GM04504 (cell line): Measurements from ENCODE around the gene DSP.

Experiments
- DNase-seq: peaks from one replicate; pipeline ENCODE4 v3.0.0-alpha.2; 2012; ENCODE audit warnings: low read depth

Gene DSP

GRCh38 chr6:7559651-7560385, 18.3 kb downstream of the DSP start:
- DNase-seq = no peak

GRCh38 chr6:7561153-7561964, 19.9 kb downstream of the DSP start:
- no peak for DNase-seq

DNA sequence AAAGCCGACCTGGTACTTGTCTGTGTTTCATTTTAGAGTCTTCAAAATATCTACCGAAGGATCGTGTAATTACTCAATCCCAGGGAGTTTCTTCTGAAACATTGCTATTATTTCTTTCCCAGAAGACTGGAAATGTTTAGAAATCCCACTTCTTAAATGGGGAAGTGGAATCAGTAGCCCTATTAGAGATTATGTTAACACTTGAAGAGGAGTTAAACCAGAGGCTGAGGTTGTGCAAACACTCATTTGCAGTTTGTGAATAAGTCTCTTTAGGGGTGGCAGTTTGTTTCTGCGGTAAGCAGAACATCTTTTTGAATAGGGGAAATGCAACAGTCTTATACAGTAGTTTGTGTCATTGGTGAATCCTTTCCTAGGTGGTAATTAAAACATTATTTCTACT, 21.3 kb downstream of the DSP start:
- no peak for DNase-seq

DNA sequence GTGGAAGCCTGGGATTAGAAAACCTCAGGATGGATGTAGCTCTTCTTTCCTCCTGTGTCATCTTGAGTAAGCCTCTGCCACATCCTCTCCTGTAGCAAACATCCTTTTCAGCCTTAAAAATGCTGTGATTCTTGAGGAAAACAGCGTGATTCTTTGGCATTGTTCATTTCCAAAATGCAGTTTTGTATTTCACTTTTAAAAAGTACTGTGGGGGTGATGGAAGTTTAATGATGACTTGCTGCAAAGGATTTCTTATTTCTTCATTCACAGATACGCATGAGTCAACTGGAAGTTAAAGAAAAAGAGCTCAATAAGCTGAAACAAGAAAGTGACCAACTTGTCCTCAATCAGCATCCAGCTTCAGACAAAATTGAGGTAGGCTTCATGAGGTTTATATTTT, 24.6 kb downstream of the DSP start:
- DNase-seq = no peak

GRCh38 chr6:7566617-7567173, 25.2 kb downstream of the DSP start:
- no peak for DNase-seq

DNA sequence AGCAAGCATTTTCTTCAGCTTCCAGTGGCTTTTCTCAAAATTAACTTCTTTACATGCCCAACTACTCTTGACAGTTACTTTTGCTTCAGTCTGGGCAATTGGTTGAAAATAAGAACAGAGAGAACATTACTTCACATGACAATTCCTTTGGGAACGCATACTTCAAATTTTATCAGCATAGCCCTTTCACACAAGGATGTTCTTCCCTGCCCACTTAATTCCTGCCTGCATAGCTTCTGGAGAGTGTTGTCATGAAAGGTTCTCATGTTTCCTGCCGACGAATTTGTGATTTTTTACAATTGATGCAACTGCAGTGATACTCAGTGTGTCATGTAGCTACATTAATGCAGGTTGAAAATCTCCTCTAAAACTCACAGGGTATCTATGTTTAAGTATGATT, 26.6 kb downstream of the DSP start:
- peak; percentile 50 for DNase-seq

GRCh38 chr6:7569082-7569481, 27.6 kb downstream of the DSP start:
- no peak for DNase-seq

DNA sequence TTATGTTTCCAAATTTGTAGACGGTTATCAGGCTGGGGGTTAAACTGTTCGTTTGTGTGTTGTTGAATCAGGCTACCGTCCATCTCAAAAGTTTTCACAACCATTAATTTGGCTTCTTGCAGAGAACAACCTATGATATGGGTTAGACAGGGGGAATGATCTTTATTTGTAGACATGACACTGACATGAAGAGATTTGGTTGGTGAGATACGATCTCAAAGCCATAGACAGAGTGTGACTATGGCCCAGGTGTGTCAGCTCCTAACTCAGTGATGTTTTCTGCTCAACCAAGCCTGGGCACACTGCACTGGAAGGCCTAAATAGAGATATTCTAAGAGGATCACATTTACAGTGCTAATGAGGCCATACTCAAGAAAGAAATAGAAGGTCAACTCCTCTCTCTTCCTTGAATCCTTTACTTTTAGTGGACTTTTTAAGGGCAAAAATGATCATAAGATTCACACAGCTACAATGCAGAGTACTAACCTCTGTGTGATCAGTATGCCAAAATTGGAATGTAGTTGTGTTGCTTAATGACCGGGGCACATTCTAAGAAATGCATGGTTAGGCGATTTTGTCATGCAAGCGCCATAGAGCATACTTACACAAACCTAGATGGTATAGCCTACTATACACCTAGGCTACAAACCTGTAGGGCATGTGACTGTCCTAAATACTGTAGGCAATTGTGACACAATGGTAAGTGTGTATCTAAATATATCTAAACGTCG, 30.9 kb downstream of the DSP start:
- DNase-seq = no peak

DNA sequence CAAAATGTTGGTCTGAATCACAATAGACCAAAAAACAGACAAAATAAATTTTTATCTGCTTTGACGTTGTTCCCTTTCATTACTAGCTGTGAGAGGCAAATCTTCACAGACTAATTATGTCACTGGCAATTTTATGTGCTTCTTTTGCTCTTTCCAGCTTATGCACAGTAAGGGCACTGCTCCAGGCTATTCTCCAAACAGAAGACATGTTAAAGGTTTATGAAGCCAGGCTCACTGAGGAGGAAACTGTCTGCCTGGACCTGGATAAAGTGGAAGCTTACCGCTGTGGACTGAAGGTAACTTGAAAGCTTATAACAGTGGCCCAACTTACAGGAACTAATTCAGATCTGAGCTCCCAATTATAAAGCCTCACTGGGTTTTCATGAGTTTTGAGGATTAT, 33.0 kb downstream of the DSP start:
- no peak for DNase-seq

- DNase-seq = no peak
Observed at GRCh38 chr6:7578516-7578915, 37.0 kb downstream of the DSP start.

DNA sequence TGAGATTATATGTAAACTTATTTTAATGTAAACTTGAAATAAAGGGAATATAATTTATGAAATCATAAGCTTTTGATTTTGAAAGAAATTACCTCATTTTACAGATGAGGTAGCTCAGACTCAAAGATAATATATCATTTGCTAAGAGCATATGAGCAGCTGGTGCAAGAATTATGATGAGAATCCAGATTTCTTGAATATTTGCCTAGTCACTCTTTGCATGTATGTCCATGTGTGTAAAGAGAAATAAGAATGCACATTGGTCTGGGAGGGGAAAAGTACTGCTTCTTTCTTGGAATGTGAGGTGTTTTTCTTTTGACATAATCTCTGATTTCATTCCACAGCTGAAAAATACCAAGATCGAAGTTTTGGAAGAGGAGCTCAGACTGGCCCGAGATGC, 37.5 kb downstream of the DSP start:
- no peak for DNase-seq

GRCh38 chr6:7579851-7580250, 38.4 kb downstream of the DSP start:
- no peak for DNase-seq

DNA sequence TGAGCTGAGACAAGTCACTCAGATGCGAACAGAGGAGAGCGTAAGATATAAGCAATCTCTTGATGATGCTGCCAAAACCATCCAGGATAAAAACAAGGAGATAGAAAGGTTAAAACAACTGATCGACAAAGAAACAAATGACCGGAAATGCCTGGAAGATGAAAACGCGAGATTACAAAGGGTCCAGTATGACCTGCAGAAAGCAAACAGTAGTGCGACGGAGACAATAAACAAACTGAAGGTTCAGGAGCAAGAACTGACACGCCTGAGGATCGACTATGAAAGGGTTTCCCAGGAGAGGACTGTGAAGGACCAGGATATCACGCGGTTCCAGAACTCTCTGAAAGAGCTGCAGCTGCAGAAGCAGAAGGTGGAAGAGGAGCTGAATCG, 39.1 kb downstream of the DSP start:
- no peak for DNase-seq

DNA sequence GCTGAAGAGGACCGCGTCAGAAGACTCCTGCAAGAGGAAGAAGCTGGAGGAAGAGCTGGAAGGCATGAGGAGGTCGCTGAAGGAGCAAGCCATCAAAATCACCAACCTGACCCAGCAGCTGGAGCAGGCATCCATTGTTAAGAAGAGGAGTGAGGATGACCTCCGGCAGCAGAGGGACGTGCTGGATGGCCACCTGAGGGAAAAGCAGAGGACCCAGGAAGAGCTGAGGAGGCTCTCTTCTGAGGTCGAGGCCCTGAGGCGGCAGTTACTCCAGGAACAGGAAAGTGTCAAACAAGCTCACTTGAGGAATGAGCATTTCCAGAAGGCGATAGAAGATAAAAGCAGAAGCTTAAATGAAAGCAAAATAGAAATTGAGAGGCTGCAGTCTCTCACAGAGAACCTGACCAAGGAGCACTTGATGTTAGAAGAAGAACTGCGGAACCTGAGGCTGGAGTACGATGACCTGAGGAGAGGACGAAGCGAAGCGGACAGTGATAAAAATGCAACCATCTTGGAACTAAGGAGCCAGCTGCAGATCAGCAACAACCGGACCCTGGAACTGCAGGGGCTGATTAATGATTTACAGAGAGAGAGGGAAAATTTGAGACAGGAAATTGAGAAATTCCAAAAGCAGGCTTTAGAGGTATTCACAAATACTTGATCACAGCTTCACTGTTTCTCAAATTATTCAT, 39.6 kb downstream of the DSP start:
- DNase-seq = no peak

GRCh38 chr6:7585287-7585930, 43.9 kb downstream of the DSP start:
- no peak for DNase-seq

DNA sequence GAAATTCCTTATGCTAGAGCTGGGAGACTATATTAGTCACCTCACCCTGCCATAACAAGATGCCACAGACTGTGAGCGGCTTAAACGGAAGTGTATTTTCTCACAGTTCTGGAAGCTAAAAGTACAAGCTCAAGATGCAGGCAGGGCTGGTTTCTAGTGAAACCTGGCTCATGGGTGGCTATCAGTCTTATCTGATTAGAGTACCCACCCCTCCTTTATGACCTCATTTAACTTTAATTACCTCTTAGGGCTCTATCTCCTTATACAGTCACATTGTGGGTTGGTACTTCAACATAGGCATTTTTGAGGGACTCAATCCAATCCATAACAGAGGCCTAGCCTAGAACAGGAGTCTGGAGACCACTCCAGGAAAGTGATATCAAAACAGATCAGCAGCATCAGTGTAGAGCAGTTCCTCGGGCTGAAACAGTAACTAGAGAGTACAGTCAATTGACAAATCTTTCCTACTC, 46.2 kb downstream of the DSP start:
- no peak for DNase-seq

DNA sequence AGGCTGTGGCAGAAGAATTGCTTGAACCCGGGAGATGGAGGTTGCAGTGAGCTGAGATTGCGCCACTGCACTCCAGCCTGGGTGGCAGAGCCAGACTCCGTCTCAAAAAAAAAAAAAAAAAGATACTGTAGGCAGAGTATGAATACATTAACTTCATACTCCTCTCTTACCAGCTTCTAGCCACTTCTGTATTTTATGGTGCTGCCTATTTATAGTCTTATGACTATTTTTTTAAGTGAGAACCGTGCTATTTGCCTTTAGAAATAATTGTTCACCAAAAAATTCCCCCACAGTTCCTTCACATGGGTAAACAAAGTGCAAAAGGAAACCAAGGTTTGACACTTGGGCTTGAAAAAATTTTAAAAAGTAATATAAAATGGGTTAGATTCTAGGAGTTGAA, 47.0 kb downstream of the DSP start:
- DNase-seq = no peak

DNA sequence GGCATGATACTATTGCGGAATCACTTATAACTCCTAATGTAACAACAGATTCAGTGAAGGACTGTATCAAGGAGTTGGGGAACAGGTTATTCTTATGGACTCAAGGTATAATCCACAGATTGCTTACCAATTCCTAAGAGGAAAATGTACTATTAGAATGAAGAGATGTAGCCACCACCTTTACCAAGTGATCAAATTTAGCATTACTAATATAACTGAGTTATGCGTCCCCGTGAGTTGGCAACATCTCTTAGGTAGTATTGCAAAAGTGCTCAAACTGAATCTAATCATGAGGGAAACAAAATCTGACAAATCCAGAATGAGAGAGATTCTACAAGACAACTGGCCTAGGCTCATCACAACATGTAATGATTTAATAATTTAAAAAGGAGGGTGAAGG, 47.8 kb downstream of the DSP start:
- DNase-seq = no peak

DNA sequence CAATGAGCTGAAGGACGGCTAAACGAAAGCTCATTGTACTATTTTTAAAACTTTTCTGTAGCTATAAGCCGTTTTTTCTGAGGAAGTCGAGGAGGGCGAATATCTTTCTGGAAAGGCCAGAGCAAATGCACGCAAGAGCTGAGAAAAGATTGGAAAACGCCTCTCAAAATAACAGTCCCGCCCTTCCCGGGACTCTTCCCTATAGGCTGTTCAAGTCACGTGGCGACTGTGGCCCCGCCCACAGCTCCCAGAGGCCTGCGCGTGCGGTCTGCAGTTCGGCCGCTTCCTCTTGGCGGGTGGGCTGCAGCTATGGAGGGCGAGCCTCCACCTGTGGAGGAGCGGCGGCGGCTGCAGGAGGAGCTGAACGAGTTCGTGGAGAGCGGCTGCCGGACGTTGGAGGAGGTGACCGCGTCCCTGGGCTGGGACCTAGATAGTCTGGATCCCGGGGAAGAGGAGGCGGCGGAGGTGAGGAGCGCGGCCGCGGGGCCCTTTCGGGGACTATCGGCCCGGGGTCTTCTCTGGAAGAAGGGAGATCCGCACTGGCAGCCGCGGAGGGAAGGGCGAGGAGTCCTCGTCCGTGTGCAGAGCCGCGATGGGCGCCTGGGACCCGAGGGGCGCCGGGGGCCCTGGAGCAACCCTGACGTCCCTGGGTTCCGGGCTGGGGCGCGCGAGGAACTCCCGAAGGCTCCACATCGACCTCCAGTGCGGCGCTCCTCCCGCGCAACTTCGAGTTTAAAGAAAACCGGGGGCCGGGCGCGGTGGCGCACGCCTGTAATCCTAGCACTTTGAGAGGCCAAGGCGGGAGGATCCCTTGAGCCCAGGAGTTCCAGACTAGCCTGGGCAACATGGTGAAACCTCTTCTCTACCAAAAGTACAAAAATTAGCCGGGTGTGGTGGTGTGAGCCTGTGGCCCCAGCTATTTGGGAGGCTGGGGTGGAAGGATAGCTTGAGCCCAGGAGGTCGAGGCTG, 48.8 kb downstream of the DSP start, which contains the start of gene SNRNP48:
Gene SNRNP48, plus strand, starts transcription at position 250 of the 969 bp plus-strand sequence. Its CDS starts 60 bp downstream, at position 310.
- peak; percentile 84 for DNase-seq

GRCh38 chr6:7590918-7591302, 49.4 kb downstream of the DSP start:
- no peak for DNase-seq
